Ishikawa (cell line): Measurements from ENCODE around the gene CAVIN1.

Source experiments
- CEBPB ChIP-seq: IDR thresholded peaks from 2 replicates; pipeline ENCODE4 v1.6.1; 2012
- CREB1 ChIP-seq: IDR thresholded peaks from 2 replicates; pipeline ENCODE4 v1.6.1; 2012; ENCODE audit warnings: low read depth
- EGR1 ChIP-seq: IDR thresholded peaks from 2 replicates; pipeline ENCODE4 v1.6.1; 2012
- EP300 ChIP-seq: IDR thresholded peaks from 2 replicates; pipeline ENCODE4 v1.6.1; 2012; ENCODE audit warnings: borderline replicate concordance
- FOXM1 ChIP-seq: IDR thresholded peaks from 2 replicates; pipeline ENCODE4 v1.6.1; 2012; ENCODE audit warnings: low read depth, borderline replicate concordance
- NFIC ChIP-seq: IDR thresholded peaks from 2 replicates; pipeline ENCODE4 v1.6.1; 2012
- RAD21 ChIP-seq: IDR thresholded peaks from 2 replicates; pipeline ENCODE4 v1.6.1; 2012; ENCODE audit warnings: low read depth
- REST ChIP-seq: IDR thresholded peaks from 2 replicates; pipeline ENCODE4 v1.6.1; 2012; ENCODE audit warnings: low read depth, mild to moderate bottlenecking
- TAF1 ChIP-seq: IDR thresholded peaks from 2 replicates; pipeline ENCODE4 v1.6.1; 2012; ENCODE audit warnings: low read depth, mild to moderate bottlenecking
- TCF12 ChIP-seq: IDR thresholded peaks from 2 replicates; pipeline ENCODE4 v1.6.1; 2012; ENCODE audit warnings: low read depth
- TEAD4 ChIP-seq: IDR thresholded peaks from 2 replicates; pipeline ENCODE4 v1.6.1; 2012
- USF1 ChIP-seq: IDR thresholded peaks from 2 replicates; pipeline ENCODE4 v1.6.1; 2012
- YY1 ChIP-seq: IDR thresholded peaks from 2 replicates; pipeline ENCODE4 v1.6.1; 2012; ENCODE audit warnings: low read depth
- ZBTB7A ChIP-seq: IDR thresholded peaks from 2 replicates; pipeline ENCODE4 v1.6.1; 2012; ENCODE audit warnings: low read depth
- TF ChIP-seq, protein P1 (sequence below): IDR thresholded peaks from 2 replicates; pipeline ENCODE4 v1.6.1; 2012

Gene CAVIN1

DNA sequence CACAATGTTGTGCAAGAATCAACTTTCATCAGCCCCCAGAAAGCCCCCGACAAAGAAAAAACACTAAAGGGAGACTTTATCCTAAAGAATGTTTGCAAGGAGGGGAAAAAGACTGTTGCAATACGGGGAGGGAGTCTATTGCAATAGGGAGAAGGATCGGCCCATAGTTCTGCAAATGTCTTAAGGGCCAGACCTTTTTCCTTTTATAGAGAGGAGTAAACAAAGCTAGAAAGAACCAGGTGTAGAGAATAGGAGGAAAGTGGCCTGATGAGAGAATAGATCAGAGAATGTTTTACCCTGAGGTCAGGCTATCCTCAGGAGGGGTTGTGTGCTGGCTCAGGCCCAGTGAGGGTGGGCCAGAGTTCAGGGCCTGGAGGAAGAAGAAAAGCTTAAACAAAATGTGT, 8.7 kb upstream of the CAVIN1 start:
- TF ChIP-seq EP300 (no peak), CREB1 (no peak), TAF1 (no peak), TEAD4 (no peak), USF1 (no peak)

DNA sequence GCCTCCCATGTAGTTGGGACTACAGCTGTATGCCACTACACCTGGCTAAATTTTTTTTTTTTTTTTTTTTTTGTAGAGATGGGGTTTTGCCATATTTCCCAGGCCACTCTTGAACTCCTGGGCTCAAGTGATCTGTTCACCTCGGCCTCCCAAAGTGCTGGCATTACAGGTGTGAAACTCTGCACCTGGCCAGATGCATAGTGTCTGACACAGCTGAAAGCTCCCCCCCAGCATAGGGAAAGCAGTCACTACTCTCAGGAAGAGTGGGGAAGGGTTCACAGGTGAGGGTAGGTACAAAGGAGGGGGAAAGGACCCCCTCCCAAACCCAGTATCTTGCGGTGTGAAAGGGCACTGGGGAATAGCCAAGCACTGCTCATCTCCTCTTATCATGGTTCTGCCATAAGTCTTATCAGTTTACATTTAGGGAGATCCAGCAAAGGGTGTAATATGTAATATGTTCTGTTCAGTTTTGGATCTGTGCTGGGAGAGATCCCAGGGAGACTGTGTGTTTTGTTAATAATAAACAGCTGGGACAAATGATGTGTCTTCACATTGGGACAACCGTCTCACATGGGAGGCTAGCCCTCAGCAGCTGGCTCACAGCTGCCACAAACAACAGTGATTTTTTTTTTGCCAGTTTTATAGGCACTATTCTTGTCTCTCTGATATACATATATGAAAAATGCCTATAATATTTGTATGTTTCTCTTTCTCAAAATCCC, 6.8 kb upstream of the CAVIN1 start:
- no peak for TF ChIP-seq EGR1
- TF ChIP-seq TAF1 = no peak
- no peak for TF ChIP-seq EP300
- TF ChIP-seq CREB1 = no peak
- TF ChIP-seq, protein P1, sequence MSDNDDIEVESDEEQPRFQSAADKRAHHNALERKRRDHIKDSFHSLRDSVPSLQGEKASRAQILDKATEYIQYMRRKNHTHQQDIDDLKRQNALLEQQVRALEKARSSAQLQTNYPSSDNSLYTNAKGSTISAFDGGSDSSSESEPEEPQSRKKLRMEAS = no peak

DNA sequence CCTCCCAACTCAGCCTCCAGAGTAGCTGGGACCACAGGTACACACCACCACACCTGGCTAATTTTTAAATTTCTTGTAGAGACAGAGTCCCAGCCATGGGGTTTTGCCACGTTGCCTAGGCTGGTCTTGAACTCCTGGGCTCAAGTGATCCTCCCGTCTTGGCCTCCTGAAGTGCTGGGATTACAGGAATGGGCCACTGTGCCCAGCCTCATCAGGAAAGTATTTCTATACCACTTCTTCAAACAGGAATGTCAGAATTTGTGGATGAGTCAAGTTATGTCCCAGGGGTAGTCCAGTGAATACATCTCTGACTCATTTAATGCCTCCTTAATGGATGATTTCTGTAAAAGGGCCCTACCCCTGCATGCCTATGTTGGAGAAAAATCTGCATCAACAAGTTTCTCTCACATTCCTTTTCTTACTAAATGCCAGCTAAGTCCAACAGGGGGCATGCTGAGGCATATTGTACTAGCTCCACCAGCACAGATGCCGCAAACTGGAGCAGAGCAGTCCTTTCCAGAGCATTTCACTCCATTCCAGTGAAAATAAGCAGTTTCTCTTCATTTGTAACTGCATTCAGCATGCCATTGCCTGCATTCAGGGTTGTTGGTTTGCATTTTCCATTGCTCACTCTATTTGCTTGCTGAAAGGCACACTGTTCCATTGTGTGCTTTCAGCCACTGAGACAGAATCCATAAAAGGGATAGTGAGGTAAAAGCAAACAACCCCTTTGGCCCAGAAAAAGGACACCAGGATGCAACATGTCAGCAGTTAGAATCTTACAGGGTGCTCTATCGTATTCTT, 5.3 kb upstream of the CAVIN1 start:
- no peak; the same call in 1 of the 2 replicates for TF ChIP-seq EP300
- TF ChIP-seq TEAD4 = peak; percentile 68
- peak; percentile 62 for TF ChIP-seq RAD21

DNA sequence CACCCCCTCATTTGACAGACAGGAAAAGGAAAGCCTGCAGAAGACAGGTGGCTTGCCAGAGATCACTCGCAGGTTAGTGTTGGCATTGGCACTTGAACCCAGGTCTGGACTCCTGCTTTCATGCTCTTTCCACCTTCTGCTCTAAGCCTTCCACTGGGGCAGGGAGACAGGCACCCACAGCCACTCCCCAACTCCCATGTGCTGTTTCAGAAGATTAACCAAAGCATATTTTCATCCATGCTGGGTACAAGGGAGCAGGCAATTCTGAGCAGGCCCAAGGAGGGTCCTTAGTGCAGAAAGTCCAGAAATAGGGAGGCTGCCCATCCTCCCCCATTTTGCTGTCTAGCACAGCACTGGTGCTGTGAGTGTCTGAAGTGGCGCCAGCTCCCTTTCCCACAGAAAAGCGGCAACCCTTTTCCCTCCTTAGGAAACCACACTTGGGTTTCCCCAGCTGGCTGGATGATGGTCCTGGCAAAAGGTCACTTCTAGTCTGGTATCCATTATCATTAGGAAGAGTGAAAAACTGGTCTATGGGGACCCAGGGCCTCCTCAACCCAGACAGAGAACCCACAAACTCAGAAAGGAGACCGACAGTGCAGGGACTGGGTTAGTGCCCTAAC, 2.0 kb upstream of the CAVIN1 start:
- no peak for TF ChIP-seq TEAD4

DNA sequence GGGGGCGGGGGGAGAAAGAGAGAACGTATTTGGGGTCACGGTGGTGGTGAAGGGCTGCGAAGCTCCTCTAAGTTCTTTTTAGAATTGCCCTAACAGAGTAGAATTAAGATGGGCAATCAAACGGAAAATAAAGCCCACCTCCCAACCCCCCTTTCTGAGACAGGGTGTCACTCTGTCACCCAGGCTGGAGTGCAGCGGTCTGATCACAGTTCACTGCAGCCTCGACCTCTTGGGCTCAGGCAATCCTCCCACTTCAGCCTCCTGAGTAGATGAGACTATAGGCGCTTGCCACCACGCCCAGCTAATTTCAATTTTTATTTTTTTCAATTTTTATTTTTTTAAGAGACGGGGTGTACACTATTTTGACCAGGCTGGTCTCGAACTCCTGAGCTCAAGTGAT, 710 bp upstream of the CAVIN1 start:
- no peak for TF ChIP-seq EP300
- no peak for TF ChIP-seq REST
- TF ChIP-seq NFIC = no peak
- no peak for TF ChIP-seq ZBTB7A
- TF ChIP-seq, protein P1 = no peak
- TF ChIP-seq CEBPB = no peak
- TF ChIP-seq USF1 = no peak
- no peak for TF ChIP-seq EGR1
- TF ChIP-seq TCF12 = no peak
- TF ChIP-seq CREB1 = no peak
- no peak for TF ChIP-seq TAF1
- TF ChIP-seq YY1 = no peak
- TF ChIP-seq FOXM1 = no peak

DNA sequence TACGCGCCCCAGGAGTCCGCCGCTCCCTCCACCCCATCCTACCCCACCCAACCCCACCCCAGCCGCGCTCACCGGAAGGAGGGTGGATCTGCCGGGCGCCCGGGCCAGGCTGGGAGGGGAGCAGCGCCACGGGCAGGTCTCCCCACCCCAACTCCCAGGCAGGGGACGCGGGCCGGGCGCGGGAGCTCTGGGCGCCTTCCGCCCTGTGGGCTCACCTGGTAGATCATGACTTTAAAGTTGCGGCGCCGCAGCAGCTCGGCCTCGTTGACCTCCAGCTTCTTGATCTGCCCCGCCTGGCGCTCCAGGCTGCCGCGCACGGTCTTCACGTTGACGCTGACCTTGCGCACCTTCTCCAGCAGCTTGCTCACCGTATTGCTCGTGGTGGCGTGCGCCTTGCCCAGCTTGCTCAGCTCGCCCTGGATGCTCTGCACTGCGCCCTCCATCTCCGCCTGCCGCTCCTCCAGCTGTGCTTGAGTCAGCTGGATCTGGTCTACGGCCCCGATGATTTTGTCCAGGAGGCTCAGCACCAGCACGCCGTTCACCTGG, 571 bp downstream of the CAVIN1 start:
- TF ChIP-seq EP300 (no peak), YY1 (no peak), NFIC (no peak), RAD21 (no peak), TEAD4 (no peak), TAF1 (no peak; the same call in 1 of the 2 replicates), EGR1 (no peak)
- TF ChIP-seq, protein P1 = peak; percentile 49

- TF ChIP-seq EP300 (0 out of 2 replicates have a peak, but pooled peaks have one; percentile 6), EGR1 (peak; percentile 88), TAF1 (no peak), ZBTB7A (peak; percentile 80)
- TF ChIP-seq, protein P1 = 0 out of 2 replicates have a peak, but pooled peaks have one; percentile 6
These were observed 1.3 kb downstream of the CAVIN1 start for GRCh38 chr17:42421507-42422338.
